Measurements from ENCODE around the gene CERS4. TPM values are rescaled to one million over a fixed set of nuclear protein-coding genes. Genes with fewer than 3 reads are reported as not detected.
"Not testable (repeated sequence)": the region's sequence is repeated elsewhere in the genome, so short reads cannot be mapped to it uniquely, and the experiment has no call there.

Gene CERS4
- total and polyA plus RNA-seq, 4 donors = 14.4 to 33.7 (median 24.4) TPM

DNA sequence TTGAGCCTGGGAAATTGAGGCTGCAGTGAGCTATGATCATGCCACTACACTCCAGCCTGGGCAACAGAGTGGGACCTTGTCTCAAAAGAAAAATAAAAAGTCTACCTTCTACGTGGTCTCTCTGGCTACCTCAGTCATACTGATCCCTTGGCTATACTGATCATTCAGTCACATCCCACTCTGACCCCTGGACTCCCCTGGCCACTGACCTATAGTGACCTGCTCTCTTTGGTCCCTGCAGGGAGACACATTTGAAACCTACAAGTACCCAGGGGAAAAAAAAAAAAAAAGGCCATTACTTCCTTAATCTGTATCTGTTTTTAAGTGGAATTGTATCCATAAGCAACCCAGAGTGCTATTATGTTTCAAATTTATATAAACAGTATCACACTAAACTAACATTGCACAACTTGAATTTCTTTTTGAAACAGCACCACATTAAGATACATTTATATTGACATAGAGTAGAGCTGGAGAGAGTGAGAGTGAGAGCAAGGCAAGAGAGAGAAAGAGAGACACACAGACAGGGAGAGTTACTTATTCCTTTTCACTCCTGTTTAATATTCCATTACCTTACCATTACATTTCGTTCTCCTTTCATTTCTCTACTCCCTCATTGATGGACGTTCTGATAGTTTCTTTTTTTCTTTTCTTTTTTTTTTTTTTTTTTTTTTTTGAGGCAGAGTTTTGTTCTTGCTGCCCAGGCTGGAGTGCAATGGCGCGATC lies 23.7 kb upstream of the CERS4 start:
- no peak overlapping the region for H3K27ac ChIP-seq (ENCODE audit: low read depth in 1 of 2, low read length in 2 of 2)
- no peaks in the 10 kb centered on the region for H3K9me3 ChIP-seq (ENCODE audit: control insufficient read depth, low read length)
- no peak for DNase-seq
- intact Hi-C loops (cut with DNase I) = no loop called here
- no peaks in the 10 kb centered on the region for H3K36me3 ChIP-seq (ENCODE audit: control insufficient read depth in 1 of 2, insufficient read depth in 2 of 2, low read length in 1 of 2)
- ATAC-seq (ENCODE audit: low FRiP score) = no peak
- H3K4me3 ChIP-seq (ENCODE audit: low read length in 2 of 2) = no peak overlapping the region
- WGBS, 2 donors = 78 to 83% methylated on average over 5 of the region's 5 CpGs
- H3K4me1 ChIP-seq (ENCODE audit: control insufficient read depth in 1 of 2, insufficient read depth in 2 of 2, low read length in 2 of 2) = no peaks in the 10 kb centered on the region
- no peaks in the 10 kb centered on the region for H3K27me3 ChIP-seq (ENCODE audit: control insufficient read depth in 1 of 2, insufficient read depth in 2 of 2, low read length in 1 of 2)

DNA sequence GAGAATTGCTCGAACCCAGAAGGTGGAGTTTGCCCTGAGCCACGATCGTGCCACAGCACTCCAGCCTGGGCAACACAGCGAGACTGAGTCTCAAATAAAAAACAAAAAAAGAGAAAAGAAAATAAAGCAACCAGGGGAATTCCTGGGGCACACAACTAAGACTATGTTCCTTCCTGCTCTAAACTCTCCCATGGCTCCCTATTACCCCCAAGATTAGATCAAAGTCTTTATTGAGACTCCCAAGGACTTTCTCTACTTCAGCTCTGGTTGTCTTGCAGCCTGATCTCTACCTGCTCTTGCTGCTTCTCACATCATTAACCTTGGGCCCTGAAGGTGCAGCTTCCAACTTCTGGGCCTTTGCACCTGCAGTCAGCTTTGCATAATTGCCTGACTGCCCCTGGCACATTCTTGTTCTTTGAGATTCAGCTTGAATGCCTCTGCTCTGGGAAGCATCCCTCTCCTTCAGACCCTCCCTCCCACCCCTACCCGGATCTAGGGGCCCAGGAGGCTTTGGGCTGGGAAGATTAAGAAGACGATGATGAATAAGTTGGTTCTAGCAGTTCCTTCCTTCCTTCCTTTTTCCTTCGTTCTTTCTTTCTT lies 16.8 kb upstream of the CERS4 start:
- no peak overlapping the region for H3K27ac ChIP-seq (ENCODE audit: low read depth in 1 of 2, low read length in 2 of 2)
- no peak overlapping the region for H3K4me3 ChIP-seq (ENCODE audit: low read length in 2 of 2)
- no peak for DNase-seq
- no peak for ATAC-seq (ENCODE audit: low FRiP score)
- no peaks in the 10 kb centered on the region for H3K4me1 ChIP-seq (ENCODE audit: control insufficient read depth in 1 of 2, insufficient read depth in 2 of 2, low read length in 2 of 2)
- H3K36me3 ChIP-seq (ENCODE audit: control insufficient read depth in 1 of 2, insufficient read depth in 2 of 2, low read length in 1 of 2) = no peaks in the 10 kb centered on the region
- no peaks in the 10 kb centered on the region for H3K27me3 ChIP-seq (ENCODE audit: control insufficient read depth in 1 of 2, insufficient read depth in 2 of 2, low read length in 1 of 2)
- no peaks in the 10 kb centered on the region for H3K9me3 ChIP-seq (ENCODE audit: control insufficient read depth, low read length)
- WGBS, 2 donors = 70% methylated on average over 7 of the region's 7 CpGs
- intact Hi-C loops (cut with DNase I) = no loop called here

DNA sequence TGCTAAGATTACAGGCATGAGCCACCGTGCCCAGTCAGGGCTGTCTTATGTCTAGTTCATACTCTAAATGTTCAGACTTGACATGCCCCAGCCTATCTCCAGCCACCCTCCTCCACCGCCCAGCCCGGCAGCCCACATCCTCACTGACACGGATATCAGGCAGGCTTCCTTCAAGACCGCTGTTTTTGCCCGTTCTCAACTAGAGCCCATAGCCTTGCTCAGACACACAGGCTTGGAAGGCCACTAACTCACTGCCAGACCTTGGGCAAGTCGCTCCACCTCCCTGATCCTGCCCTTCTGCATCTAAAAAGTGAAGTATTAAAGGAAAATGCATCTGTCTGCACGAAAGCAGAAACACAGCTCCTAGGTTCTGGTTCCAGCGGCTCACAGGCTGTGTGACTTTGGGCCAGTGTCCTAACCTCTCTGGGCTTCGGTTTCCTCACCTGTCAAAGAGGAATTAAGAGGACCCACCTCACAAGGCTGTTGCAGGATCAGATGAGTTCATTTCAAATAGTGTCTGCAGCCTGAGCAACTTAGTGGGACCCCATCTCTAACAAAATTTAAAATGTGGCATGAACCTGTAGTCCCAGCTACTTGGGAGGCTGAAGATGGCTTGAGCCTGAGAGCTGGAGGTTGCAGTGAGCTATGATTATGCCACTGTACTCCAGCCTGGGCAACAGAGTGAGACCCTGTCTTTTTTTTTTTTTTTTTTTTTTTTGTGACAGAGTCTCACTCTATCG lies 14.5 kb upstream of the CERS4 start:
- ATAC-seq (ENCODE audit: low FRiP score) (no peak), DNase-seq (peak in 1 of 2 donors; percentile 58)
- WGBS, 2 donors = 61 to 64% methylated on average over 11 of the region's 11 CpGs
- Histone ChIP-seq H3K4me3 (ENCODE audit: low read length in 2 of 2) (no peak overlapping the region), H3K4me1 (ENCODE audit: control insufficient read depth in 1 of 2, insufficient read depth in 2 of 2, low read length in 2 of 2) (no peaks in the 10 kb centered on the region), H3K9me3 (ENCODE audit: control insufficient read depth, low read length) (no peaks in the 10 kb centered on the region), H3K27me3 (ENCODE audit: control insufficient read depth in 1 of 2, insufficient read depth in 2 of 2, low read length in 1 of 2) (no peaks in the 10 kb centered on the region), H3K27ac (ENCODE audit: low read depth in 1 of 2, low read length in 2 of 2) (no peak overlapping the region), H3K36me3 (ENCODE audit: control insufficient read depth in 1 of 2, insufficient read depth in 2 of 2, low read length in 1 of 2) (no peaks in the 10 kb centered on the region)
- intact Hi-C loops (cut with DNase I) = no loop called here

DNA sequence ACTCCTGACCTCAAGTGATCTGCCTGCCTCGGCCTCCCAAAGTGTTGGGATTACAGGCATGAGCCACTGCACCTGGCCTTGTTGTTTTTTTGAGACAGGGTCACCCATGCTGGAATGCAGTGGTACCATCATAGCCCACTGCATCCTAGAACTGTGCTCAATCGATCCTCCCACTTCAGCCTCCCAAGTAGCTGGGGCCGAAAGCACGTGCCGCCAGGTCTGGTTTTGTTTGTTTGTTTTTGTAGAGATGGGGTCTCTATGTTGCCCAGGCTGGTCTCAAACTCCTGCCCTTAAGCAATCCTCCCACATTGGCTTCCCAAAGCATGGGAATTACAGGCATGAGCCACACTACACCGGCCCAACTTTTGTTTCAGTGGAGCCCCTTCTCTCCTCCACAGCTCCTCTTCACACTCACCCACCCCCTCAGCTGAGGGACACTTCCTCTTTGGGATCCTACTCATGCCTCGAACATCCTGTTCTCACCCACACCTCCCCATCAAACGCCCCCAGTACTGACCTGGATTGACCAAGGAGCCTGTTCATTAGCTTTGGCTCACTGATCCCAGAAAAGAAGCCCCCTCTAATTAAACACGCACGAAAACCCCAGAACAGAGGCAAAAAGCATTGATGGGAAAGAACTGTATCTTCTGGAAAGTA lies 12.8 kb upstream of the CERS4 start:
- Histone ChIP-seq H3K27ac (ENCODE audit: low read depth in 1 of 2, low read length in 2 of 2) (no peak overlapping the region), H3K4me3 (ENCODE audit: low read length in 2 of 2) (no peak overlapping the region), H3K4me1 (ENCODE audit: control insufficient read depth in 1 of 2, insufficient read depth in 2 of 2, low read length in 2 of 2) (no peaks in the 10 kb centered on the region), H3K9me3 (ENCODE audit: control insufficient read depth, low read length) (no peaks in the 10 kb centered on the region), H3K27me3 (ENCODE audit: control insufficient read depth in 1 of 2, insufficient read depth in 2 of 2, low read length in 1 of 2) (no peaks in the 10 kb centered on the region), H3K36me3 (ENCODE audit: control insufficient read depth in 1 of 2, insufficient read depth in 2 of 2, low read length in 1 of 2) (no peaks in the 10 kb centered on the region)
- DNase-seq (no peak), ATAC-seq (ENCODE audit: low FRiP score) (no peak)
- 52 to 55% methylated on average over 10 of the region's 10 CpGs for WGBS, 2 donors
- intact Hi-C loops (cut with DNase I) = no loop called here

DNA sequence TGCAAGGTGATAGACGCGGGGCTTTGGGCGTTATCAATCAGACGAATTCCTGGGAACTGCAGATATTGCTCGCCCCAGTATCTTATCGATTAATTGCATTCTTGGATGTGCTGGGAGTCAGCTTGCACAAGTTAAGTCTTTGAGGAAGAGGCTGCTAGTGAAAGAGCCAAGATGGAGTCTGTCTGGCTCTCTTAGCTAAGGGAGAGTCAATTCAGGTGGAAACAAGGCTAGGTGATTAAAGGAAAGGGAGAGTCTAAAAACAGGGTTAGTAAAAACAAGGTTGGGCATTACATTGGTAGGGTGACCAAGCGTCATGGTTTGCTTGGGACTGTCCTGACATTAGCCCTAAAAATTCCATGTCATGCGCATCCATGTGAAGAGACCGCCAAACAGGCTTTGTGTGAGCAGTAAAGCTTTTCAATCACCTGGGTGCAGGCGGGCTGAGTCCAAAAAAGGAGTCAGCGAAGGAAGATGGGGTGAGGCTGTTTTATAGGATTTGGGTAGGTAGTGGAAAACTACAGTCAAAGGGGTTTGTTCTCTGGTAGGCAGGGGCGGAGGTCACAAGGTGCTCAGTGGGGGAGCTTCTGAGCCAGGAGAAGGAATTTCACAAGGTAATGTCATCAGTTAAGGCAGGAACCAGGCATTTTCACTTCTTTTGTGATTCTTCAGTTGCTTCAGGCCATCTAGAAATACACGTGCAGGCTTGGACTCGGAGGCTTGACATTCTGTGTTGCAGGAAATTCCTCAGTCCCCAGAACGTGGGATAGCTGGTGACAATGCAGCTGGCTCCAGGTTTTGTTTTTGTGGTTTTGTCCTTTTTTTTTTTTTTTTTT lies 5.7 kb upstream of the CERS4 start:
- ATAC-seq (ENCODE audit: low FRiP score); H3K27me3 ChIP-seq (ENCODE audit: control insufficient read depth in 1 of 2, insufficient read depth in 2 of 2, low read length in 1 of 2); intact Hi-C loops (cut with DNase I); H3K9me3 ChIP-seq (ENCODE audit: control insufficient read depth, low read length); H3K36me3 ChIP-seq (ENCODE audit: control insufficient read depth in 1 of 2, insufficient read depth in 2 of 2, low read length in 1 of 2); H3K4me3 ChIP-seq (ENCODE audit: low read length in 2 of 2); H3K27ac ChIP-seq (ENCODE audit: low read depth in 1 of 2, low read length in 2 of 2); DNase-seq; H3K4me1 ChIP-seq (ENCODE audit: control insufficient read depth in 1 of 2, insufficient read depth in 2 of 2, low read length in 2 of 2): not testable (repeated sequence)
- WGBS, 2 donors = 53 to 55% methylated on average over 15 of the region's 15 CpGs

DNA sequence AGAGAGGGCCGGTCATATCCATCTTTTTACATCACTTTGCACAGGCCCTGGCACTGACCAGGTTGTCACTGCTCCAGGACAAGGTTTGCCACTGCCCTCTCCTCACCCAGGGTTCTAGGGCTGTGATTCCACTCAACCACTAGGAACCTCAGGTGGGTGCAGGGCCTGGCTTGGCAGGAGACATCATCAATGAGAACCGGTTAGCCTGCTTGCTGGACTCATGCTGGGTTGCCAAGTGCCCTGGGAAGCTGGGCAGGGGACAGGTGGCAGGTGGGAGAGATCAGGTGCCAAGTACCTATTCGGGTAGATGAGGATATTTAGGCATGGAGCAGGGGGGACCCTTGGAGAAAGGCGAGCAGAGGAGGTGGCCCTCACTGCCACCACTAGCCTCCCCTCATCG lies 4.2 kb upstream of the CERS4 start:
- WGBS, 2 donors = 79% methylated on average over 5 of the region's 5 CpGs
- no peak for DNase-seq
- intact Hi-C loops (cut with DNase I) = loop anchor here in 1 of 2 donors (5.0 kb wide), 1 partner anchor 47 kb away; no protein-coding TSS in a partner anchor

DNA sequence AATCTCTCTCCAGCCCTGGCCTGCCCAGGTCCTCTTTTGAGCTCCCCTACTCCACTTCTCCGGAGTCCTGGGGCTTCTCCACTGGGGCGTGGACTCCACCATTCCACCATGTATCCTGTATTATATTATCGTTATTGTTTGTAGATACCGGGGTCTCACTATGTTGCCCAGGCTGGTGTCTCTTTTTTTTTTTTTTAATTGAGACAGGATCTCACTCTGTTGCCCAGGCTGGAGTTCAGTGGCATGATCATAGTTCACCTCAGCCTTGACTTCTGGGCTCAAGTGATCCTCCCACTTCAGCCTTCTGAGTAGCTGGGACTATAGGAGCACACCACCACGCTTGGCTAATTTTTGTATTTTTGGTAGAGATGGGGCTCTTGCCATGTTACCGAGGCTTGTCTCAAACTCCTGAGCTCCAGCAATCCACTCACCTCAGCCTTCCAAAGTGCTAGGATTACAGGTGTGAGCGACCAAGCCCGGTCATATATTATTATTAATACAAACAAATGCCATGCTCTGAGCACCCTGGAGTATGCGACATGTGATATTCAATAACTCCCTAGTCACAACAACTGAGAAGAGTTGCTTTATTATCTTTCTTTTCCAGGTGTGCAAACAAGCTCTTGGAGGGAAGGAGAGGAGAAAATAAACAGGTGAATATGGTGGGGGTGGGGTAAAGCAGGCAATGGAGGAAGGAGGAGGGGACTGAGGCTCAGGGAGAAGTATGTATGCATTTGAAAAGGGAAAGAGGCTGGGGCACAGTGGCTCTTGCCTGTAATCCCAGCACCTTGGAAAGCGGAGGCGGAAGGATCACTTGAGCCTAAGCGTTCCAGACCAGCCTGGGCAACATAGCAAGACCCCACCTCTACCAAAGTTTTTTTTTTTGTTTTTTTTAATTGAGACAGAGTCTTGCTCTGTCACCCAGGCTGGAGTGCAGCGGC lies 2.8 kb upstream of the CERS4 start:
- no peak for ATAC-seq (ENCODE audit: low FRiP score)
- H3K9me3 ChIP-seq (ENCODE audit: control insufficient read depth, low read length) = no peaks in the 10 kb centered on the region
- H3K4me3 ChIP-seq (ENCODE audit: low read length in 2 of 2) = no peak overlapping the region
- no peaks in the 10 kb centered on the region for H3K4me1 ChIP-seq (ENCODE audit: control insufficient read depth in 1 of 2, insufficient read depth in 2 of 2, low read length in 2 of 2)
- no peaks in the 10 kb centered on the region for H3K36me3 ChIP-seq (ENCODE audit: control insufficient read depth in 1 of 2, insufficient read depth in 2 of 2, low read length in 1 of 2)
- H3K27me3 ChIP-seq (ENCODE audit: control insufficient read depth in 1 of 2, insufficient read depth in 2 of 2, low read length in 1 of 2) = no peaks in the 10 kb centered on the region
- H3K27ac ChIP-seq (ENCODE audit: low read depth in 1 of 2, low read length in 2 of 2) = no peak overlapping the region
- intact Hi-C loops (cut with DNase I) = loop anchor here in 1 of 2 donors (5.0 kb wide), 1 partner anchor 46 kb away; no protein-coding TSS in a partner anchor
- 89% methylated on average over 13 of the region's 13 CpGs for WGBS, 2 donors
- no peak for DNase-seq

More for the DNA sequence above, 4.2 kb upstream of the CERS4 start:
- Histone ChIP-seq H3K4me1 (ENCODE audit: control insufficient read depth in 1 of 2, insufficient read depth in 2 of 2, low read length in 2 of 2) (no peaks in the 10 kb centered on the region), H3K4me3 (ENCODE audit: low read length in 2 of 2) (no peak overlapping the region), H3K9me3 (ENCODE audit: control insufficient read depth, low read length) (no peaks in the 10 kb centered on the region), H3K27ac (ENCODE audit: low read depth in 1 of 2, low read length in 2 of 2) (no peak overlapping the region), H3K36me3 (ENCODE audit: control insufficient read depth in 1 of 2, insufficient read depth in 2 of 2, low read length in 1 of 2) (no peaks in the 10 kb centered on the region), H3K27me3 (ENCODE audit: control insufficient read depth in 1 of 2, insufficient read depth in 2 of 2, low read length in 1 of 2) (no peaks in the 10 kb centered on the region)
- no peak for ATAC-seq (ENCODE audit: low FRiP score)

Measured in aorta (tissue), 5 donors.